GM13977 (cell line): Measurements from ENCODE around the gene C16orf86.

Experiments used
- DNase-seq: peaks from one replicate; pipeline ENCODE4 v3.0.0; 2012; ENCODE audit warnings: low spot score
- CTCF ChIP-seq: IDR thresholded peaks from 2 replicates; pipeline ENCODE4 v1.5.1; 2012; ENCODE audit warnings: mild to moderate bottlenecking, control low read depth; ENCODE audit not compliant: insufficient read depth; ENCODE audit errors: extremely low read depth, missing control alignments
- in situ Hi-C: fragments of 300-500 bp; cut with MboI; formaldehyde crosslinking; loops from one replicate; pipeline ENCODE4 v1.12.0; 2022; ENCODE audit warnings: low sequenced_read_pairs, low pct_unique_long_range_greater_than_20kb, mixed read lengths, inconsistent platforms; ENCODE audit not compliant: unreplicated experiment

The C16orf86 gene

GRCh38 chr16:67653128-67653788 lies 13.4 kb upstream of the C16orf86 start:
- DNase-seq, result no peak
- no peak for TF ChIP-seq CTCF
- in situ Hi-C loops, result loop anchor here (10.0 kb wide), 1 partner anchor 118 kb away; no protein-coding TSS in a partner anchor

GRCh38 chr16:67653789-67654402 lies 12.7 kb upstream of the C16orf86 start:
- no peak for DNase-seq
- no peak for TF ChIP-seq CTCF
- in situ Hi-C loops, result loop anchor here (10.0 kb wide), 1 partner anchor 119 kb away; no protein-coding TSS in a partner anchor

GRCh38 chr16:67654403-67654911 lies 12.2 kb upstream of the C16orf86 start:
- DNase-seq, result no peak
- in situ Hi-C loops, result loop anchor here (10.0 kb wide), 1 partner anchor 120 kb away; no protein-coding TSS in a partner anchor
- TF ChIP-seq CTCF, result no peak

- DNase-seq, result no peak
- TF ChIP-seq CTCF, result no peak
- in situ Hi-C loops, result loop anchor here (10.0 kb wide), 1 partner anchor 121 kb away; no protein-coding TSS in a partner anchor
These were observed 11.3 kb upstream of the C16orf86 start for GRCh38 chr16:67655363-67655762.

- DNase-seq, result no peak
- in situ Hi-C loops, result loop anchor here (10.0 kb wide), 1 partner anchor 122 kb away; no protein-coding TSS in a partner anchor
- no peak for TF ChIP-seq CTCF
These were observed 10.1 kb upstream of the C16orf86 start for GRCh38 chr16:67656344-67657016.

GRCh38 chr16:67657017-67657608 lies 9.5 kb upstream of the C16orf86 start:
- in situ Hi-C loops, result loop anchor here (10.0 kb wide), 1 partner anchor 122 kb away; no protein-coding TSS in a partner anchor
- no peak for DNase-seq
- no peak for TF ChIP-seq CTCF
